Keratinocyte (primary cell): ENCODE results near the gene LSM14A.

Experiments
- CTCF ChIP-seq, 3 experiments: IDR thresholded peaks in 1 of 3; conservative IDR thresholded peaks in 1 of 3; optimal IDR thresholded peaks in 1 of 3; 2 replicates in 2 of 3; 3 replicates in 1 of 3; pipeline versions ENCODE3 to v1.5.1; 2011; ENCODE audit warnings: low read length in 3 of 3, mild to moderate bottlenecking in 3 of 3, moderate library complexity in 2 of 3, control low read depth in 1 of 3, inconsistent platforms in 1 of 3; ENCODE audit not compliant: insufficient read depth in 2 of 3; ENCODE audit errors: extremely low read depth in 1 of 3
- EZH2 ChIP-seq: IDR thresholded peaks from one replicate; pipeline ENCODE4 v1.6.1; 2012; ENCODE audit warnings: inconsistent platforms, mild to moderate bottlenecking, low read length, moderate library complexity

DNA sequence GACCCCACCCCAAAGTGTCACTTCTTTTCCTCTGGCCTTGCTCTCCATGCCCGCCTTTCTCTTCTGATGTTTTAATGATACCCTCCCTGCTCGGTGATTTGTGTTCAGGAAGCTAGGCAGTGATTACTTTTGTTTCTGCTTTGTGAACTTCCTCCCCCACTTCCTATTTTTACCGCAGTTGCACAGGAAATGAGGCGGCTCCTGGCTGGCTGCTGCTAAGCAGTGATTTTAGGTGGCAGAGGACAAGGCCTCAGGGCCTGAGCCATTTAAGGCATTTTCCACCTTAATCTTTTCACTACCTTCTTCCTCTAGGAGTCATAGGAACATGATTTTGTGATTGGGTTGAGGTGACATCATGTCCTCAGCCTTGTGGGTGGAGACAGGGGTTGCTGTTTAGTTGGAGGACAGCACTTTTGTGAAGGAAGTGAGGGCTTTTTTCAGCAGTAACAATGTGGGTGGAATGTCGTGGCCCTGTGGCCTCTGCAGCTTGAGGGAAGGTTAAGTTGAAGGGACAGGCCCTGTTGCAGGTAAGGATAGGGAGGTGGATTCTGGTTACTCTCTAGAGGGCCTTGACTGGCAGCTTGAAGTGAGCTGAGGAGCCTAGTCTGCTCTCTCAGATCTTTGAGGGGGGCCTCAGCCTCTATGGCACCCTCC is 97.8 kb downstream of the LSM14A start:
- TF ChIP-seq CTCF (optimal IDR thresholded peaks at IDR 0.05 in 1 of 3, IDR thresholded peaks at IDR 0.05 in 1 of 3, conservative IDR thresholded peaks at IDR 0.05 in 1 of 3; ENCODE audit: extremely low read depth in 1 of 3, insufficient read depth in 2 of 3, low read length in 3 of 3) (no peak), EZH2 (no peak)
